ENCODE results near the gene DNHD1.

DNA sequence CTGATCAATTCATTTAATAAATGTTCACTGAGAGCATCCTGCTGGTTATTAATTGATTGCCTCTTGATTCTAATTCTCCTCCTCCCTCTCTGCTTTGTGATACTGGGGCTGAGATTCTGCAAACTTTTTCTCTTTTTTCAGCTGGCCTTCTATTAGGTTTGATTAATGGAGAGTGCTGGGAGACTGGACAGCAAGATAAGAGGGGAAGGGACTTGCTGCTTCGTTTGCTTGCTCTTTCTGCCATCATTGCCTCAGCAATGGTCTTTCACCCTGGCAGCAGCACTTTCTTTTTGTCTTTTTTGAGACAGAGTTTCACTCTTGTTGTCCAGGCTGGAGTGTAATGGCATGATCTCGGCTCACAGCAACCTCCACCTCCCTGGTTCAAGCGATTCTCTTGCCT, 7.1 kb downstream of the DNHD1 start:
- no peak for TF ChIP-seq EZH2 (IDR thresholded peaks at IDR 0.05; ENCODE audit: borderline replicate concordance)
- TF ChIP-seq, protein P1, sequence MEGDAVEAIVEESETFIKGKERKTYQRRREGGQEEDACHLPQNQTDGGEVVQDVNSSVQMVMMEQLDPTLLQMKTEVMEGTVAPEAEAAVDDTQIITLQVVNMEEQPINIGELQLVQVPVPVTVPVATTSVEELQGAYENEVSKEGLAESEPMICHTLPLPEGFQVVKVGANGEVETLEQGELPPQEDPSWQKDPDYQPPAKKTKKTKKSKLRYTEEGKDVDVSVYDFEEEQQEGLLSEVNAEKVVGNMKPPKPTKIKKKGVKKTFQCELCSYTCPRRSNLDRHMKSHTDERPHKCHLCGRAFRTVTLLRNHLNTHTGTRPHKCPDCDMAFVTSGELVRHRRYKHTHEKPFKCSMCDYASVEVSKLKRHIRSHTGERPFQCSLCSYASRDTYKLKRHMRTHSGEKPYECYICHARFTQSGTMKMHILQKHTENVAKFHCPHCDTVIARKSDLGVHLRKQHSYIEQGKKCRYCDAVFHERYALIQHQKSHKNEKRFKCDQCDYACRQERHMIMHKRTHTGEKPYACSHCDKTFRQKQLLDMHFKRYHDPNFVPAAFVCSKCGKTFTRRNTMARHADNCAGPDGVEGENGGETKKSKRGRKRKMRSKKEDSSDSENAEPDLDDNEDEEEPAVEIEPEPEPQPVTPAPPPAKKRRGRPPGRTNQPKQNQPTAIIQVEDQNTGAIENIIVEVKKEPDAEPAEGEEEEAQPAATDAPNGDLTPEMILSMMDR (IDR thresholded peaks at IDR 0.05; ENCODE audit: poor library complexity): no peak

Data from hepatocyte (in vitro differentiated cells).